Endothelial cell of umbilical vein (primary cell): ENCODE measurements around the gene C13orf46. TPM values are rescaled to one million over a fixed set of nuclear protein-coding genes. Genes with fewer than 3 reads are reported as not detected.

Experiments
- BruUV-seq: library from RNA; stranded (reverse); fragments of 400-500 nt; replicated peaks from 2 replicates; lab custom pipeline; 2021; lab: Mats Ljungman, UMichigan
- CTCF ChIA-PET: fragments of 300-600, 350-600 bp; sonication (Branson Sonifier 250); formaldehyde crosslinking; loops from one replicate; lab custom pipeline; 2021; ENCODE audit warnings: antibody characterized with exemption, inconsistent platforms; lab: Charles Lee
- POLR2A ChIA-PET: fragments of 300-600, 350-600 bp; sonication (Branson Sonifier 250); formaldehyde crosslinking; loops from one replicate; lab custom pipeline; 2021; ENCODE audit warnings: antibody characterized with exemption, inconsistent platforms; lab: Charles Lee
- DNase-seq: peaks from one replicate; pipeline ENCODE4 v3.0.0-alpha.2; 2011; ENCODE audit warnings: low read depth, low spot score
- FAIRE-seq: peaks from 2 replicates; lab custom pipeline; 2011; peaks lifted over from hg19 to GRCh38; lab: Jason Lieb, UNC
- H2AFZ ChIP-seq: 2 replicates; pipeline ENCODE4 v1.6.0; 2012; ENCODE audit warnings: low read depth, low read length, control low read depth, inconsistent platforms
- H3K27ac ChIP-seq: 2 replicates; pipeline ENCODE4 v1.5.1; 2011; ENCODE audit warnings: low read depth, mild to moderate bottlenecking, control low read depth, low read length, moderate library complexity; ENCODE audit not compliant: insufficient read depth
- H3K27me3 ChIP-seq, 2 experiments: 2 replicates each; pipeline versions ENCODE4 v1.6.0 to v1.6.1; 2011; ENCODE audit warnings: low read length in 2 of 2, mixed read lengths in 1 of 2; ENCODE audit not compliant: control insufficient read depth in 2 of 2, insufficient read depth in 2 of 2
- H3K36me3 ChIP-seq, 2 experiments: 2 replicates in 1 of 2; 3 replicates in 1 of 2; pipeline ENCODE4 v1.5.1; 2011; ENCODE audit warnings: low read length in 2 of 2, mild to moderate bottlenecking in 1 of 2, moderate library complexity in 1 of 2; ENCODE audit not compliant: control insufficient read depth in 2 of 2, insufficient read depth in 2 of 2; ENCODE audit errors: extremely low read depth in 1 of 2
- H3K4me1 ChIP-seq: 3 replicates; pipeline ENCODE4 v1.5.1; 2011; ENCODE audit warnings: mild to moderate bottlenecking, low read length; ENCODE audit not compliant: control insufficient read depth, insufficient read depth; ENCODE audit errors: extremely low read depth
- H3K4me2 ChIP-seq: 2 replicates; pipeline ENCODE4 v1.6.1; 2011; ENCODE audit warnings: low read length, control low read depth, mixed read lengths; ENCODE audit not compliant: insufficient read depth
- H3K4me3 ChIP-seq, 3 experiments: fragments of 200-600 bp in 1 of 3; sonication (generic), shearing (Covaris generic) in 1 of 3; replicated peaks in 1 of 3; 2 replicates each; pipeline ENCODE4 v1.5.1; 2011 to 2016; ENCODE audit warnings: control low read depth in 3 of 3, low read length in 3 of 3, mild to moderate bottlenecking in 2 of 3, inconsistent platforms in 1 of 3, low read depth in 1 of 3, moderate library complexity in 1 of 3; ENCODE audit not compliant: insufficient read depth in 1 of 3
- H3K79me2 ChIP-seq: 2 replicates; pipeline ENCODE4 v1.6.0; 2012; ENCODE audit warnings: low read length, inconsistent platforms; ENCODE audit not compliant: control insufficient read depth, insufficient read depth
- H3K9ac ChIP-seq: replicated peaks from 2 replicates; pipeline ENCODE3; 2011; ENCODE audit warnings: low read length, control low read depth; ENCODE audit not compliant: insufficient read depth; ENCODE audit errors: extremely low read depth
- H3K9me1 ChIP-seq: replicated peaks from 3 replicates; pipeline ENCODE4 v1.6.0; 2011; ENCODE audit warnings: mild to moderate bottlenecking, low read length; ENCODE audit not compliant: control insufficient read depth, insufficient read depth; ENCODE audit errors: extremely low read depth
- H3K9me3 ChIP-seq: replicated peaks from 2 replicates; pipeline ENCODE4 v1.5.1; 2012; ENCODE audit warnings: low read length, inconsistent platforms; ENCODE audit not compliant: control insufficient read depth, insufficient read depth
- H4K20me1 ChIP-seq: replicated peaks from 2 replicates; pipeline ENCODE3; 2011; ENCODE audit warnings: mild to moderate bottlenecking, low read length; ENCODE audit not compliant: control insufficient read depth, insufficient read depth; ENCODE audit errors: extremely low read depth
- CTCF ChIP-seq, 2 donors: IDR thresholded peaks; 1 replicate in 1 of 2; 2 replicates in 1 of 2; pipeline ENCODE4 v1.5.1; 2011; ENCODE audit warnings: low read length in 2 of 2, mild to moderate bottlenecking in 2 of 2, moderate library complexity in 2 of 2, control low read depth in 1 of 2, inconsistent platforms in 1 of 2, low read depth in 1 of 2; ENCODE audit not compliant: insufficient read depth in 1 of 2; ENCODE audit errors: extremely low read depth in 1 of 2
- EZH2 ChIP-seq: IDR thresholded peaks from 2 replicates; pipeline ENCODE4 v1.6.1; 2012; ENCODE audit warnings: borderline replicate concordance, low read depth, mild to moderate bottlenecking, moderate library complexity, low read length, inconsistent platforms; ENCODE audit not compliant: severe bottlenecking
- FOS ChIP-seq: IDR thresholded peaks from 2 replicates; pipeline ENCODE4 v1.6.1; 2011; ENCODE audit warnings: mild to moderate bottlenecking, low read length, moderate library complexity, borderline replicate concordance; ENCODE audit not compliant: insufficient read depth
- GATA2 ChIP-seq: IDR thresholded peaks from 2 replicates; pipeline ENCODE4 v1.7.0; 2011; ENCODE audit warnings: low read depth, mild to moderate bottlenecking, moderate library complexity, mixed read lengths, low read length; ENCODE audit not compliant: insufficient read length, insufficient read depth
- JUN ChIP-seq: IDR thresholded peaks from 2 replicates; pipeline ENCODE4 v1.6.1; 2011; ENCODE audit warnings: borderline replicate concordance, low read depth; ENCODE audit not compliant: insufficient read length, insufficient read depth
- MAX ChIP-seq: IDR thresholded peaks from 2 replicates; pipeline ENCODE4 v1.6.1; 2011; ENCODE audit not compliant: insufficient read depth, insufficient read length
- MYC ChIP-seq: IDR thresholded peaks from one replicate; pipeline ENCODE4 v1.6.1; 2011; ENCODE audit warnings: mild to moderate bottlenecking, low read depth, low read length
- POLR2A ChIP-seq: IDR thresholded peaks from 2 replicates; pipeline ENCODE4 v1.6.1; 2012; ENCODE audit warnings: low read depth, mild to moderate bottlenecking, control low read depth, low read length
- POLR2AphosphoS5 ChIP-seq: IDR thresholded peaks from 2 replicates; pipeline ENCODE4 v1.6.1; 2012; ENCODE audit warnings: low read depth, mild to moderate bottlenecking, control low read depth, low read length, moderate library complexity; ENCODE audit not compliant: insufficient read depth
- dilution Hi-C: fragments of 300-500 bp; cut with MboI; formaldehyde crosslinking; loops from one replicate; pipeline ENCODE4 v1.15.0; 2019; ENCODE audit warnings: low sequenced_read_pairs; ENCODE audit not compliant: extremely low pct_ligation_motif_present
- intact Hi-C: fragments of 100-400 bp; cut with micrococcal nuclease; formaldehyde crosslinking; loops from one replicate; pipeline ENCODE4 v1.10.0; 2022
- polyA plus RNA-seq, 4 experiments: library from polyadenylated mRNA; depleted of rRNA in 3 of 4; stranded (reverse) in 3 of 4; unstranded in 1 of 4; fragments of >200 nt; gene quantifications; 2 replicates each; pipeline versions ENCODE4 v1.2.1 to v1.2.3, GENCODE V29; 2011 to 2012; ENCODE audit warnings: missing spikeins in 1 of 4
- total RNA-seq: library from RNA; stranded (reverse); gene quantifications from 2 replicates; pipeline ENCODE4 v1.2.3, GENCODE V29; 2021

The C13orf46 gene
- total and polyA plus RNA-seq, 2 donors (not counting 3 experiments of a cell fraction or from before 2014, with no cell fraction given), result 1.3 to 1.7 TPM

GRCh38 chr13:113976711-113977684, 3.1 kb upstream of the C13orf46 start:
- BruUV-seq, result no TSS peak
- H3K36me3 ChIP-seq, result peaks cover 0 to 55% of the 10 kb centered on the region in 2 experiments
- intact Hi-C loops, result no loop called here
- no peaks in the 10 kb centered on the region for H3K9me3 ChIP-seq
- no peak overlapping the region for H2AFZ ChIP-seq
- H3K9me1 ChIP-seq, result no peaks in the 10 kb centered on the region
- CTCF ChIA-PET, result no interaction called here
- no peaks in the 10 kb centered on the region for H4K20me1 ChIP-seq
- POLR2A ChIA-PET, result no interaction called here
- H3K79me2 ChIP-seq, result no peaks in the 10 kb centered on the region
- TF ChIP-seq POLR2A, result no peak
- TF ChIP-seq POLR2AphosphoS5, result no peak
- TF ChIP-seq CTCF (IDR thresholded peaks at IDR 0.05; ENCODE audit: extremely low read depth in 1 of 2, insufficient read depth in 1 of 2, low read depth in 1 of 2, low read length in 2 of 2), result no peak
- TF ChIP-seq EZH2, result no peak
- TF ChIP-seq MAX, result no peak
- no peak for TF ChIP-seq JUN
- no peak for TF ChIP-seq GATA2
- no peak for TF ChIP-seq FOS
- TF ChIP-seq MYC, result no peak
- no peak for DNase-seq
- H3K9ac ChIP-seq, result no peak overlapping the region
- H3K4me3 ChIP-seq, result no peak overlapping the region
- no peak for FAIRE-seq
- H3K27ac ChIP-seq, result no peak overlapping the region
- no peak overlapping the region for H3K4me2 ChIP-seq
- no peaks in the 10 kb centered on the region for H3K27me3 ChIP-seq
- dilution Hi-C loops, result no loop called here
- H3K4me1 ChIP-seq, result no peaks in the 10 kb centered on the region
